H9 (cell line): ENCODE results near the gene AMBRA1. TPM values are rescaled to one million over a fixed set of nuclear protein-coding genes. Genes with fewer than 3 reads are reported as not detected.

ENCODE experiments used
- DNase-seq: peaks from one replicate; pipeline ENCODE4 v3.0.0-alpha.2; 2017
- H2AFZ ChIP-seq: one replicate; pipeline ENCODE4 v1.6.1; 2013; ENCODE audit warnings: mild to moderate bottlenecking, low read length, control low read depth, moderate library complexity
- H2AK5ac ChIP-seq: 2 replicates; pipeline ENCODE4 v1.6.1; 2013; ENCODE audit warnings: low read length, control low read depth, mixed read lengths; ENCODE audit not compliant: insufficient read length
- H2BK120ac ChIP-seq: one replicate; pipeline ENCODE4 v1.6.1; 2013; ENCODE audit warnings: low read depth, mild to moderate bottlenecking, low read length, control low read depth, inconsistent platforms; ENCODE audit not compliant: poor library complexity, severe bottlenecking
- H2BK12ac ChIP-seq: 2 replicates; pipeline ENCODE4 v1.6.1; 2013; ENCODE audit warnings: low read length, control low read depth, mixed read lengths, low read depth; ENCODE audit not compliant: insufficient read length
- H2BK15ac ChIP-seq: 2 replicates; pipeline ENCODE4 v1.6.1; 2013; ENCODE audit warnings: low read depth, low read length, control low read depth
- H2BK20ac ChIP-seq: one replicate; pipeline ENCODE4 v1.6.1; 2013; ENCODE audit warnings: low read depth, mild to moderate bottlenecking, low read length, control low read depth, inconsistent platforms; ENCODE audit not compliant: poor library complexity, severe bottlenecking
- H2BK5ac ChIP-seq: 2 replicates; pipeline ENCODE4 v1.6.1; 2013; ENCODE audit warnings: low read length, control low read depth, mixed read lengths; ENCODE audit not compliant: insufficient read length
- H3K14ac ChIP-seq: 2 replicates; pipeline ENCODE4 v1.6.1; 2013; ENCODE audit warnings: low read length, control low read depth; ENCODE audit not compliant: insufficient read depth
- H3K18ac ChIP-seq: 2 replicates; pipeline ENCODE4 v1.6.1; 2013; ENCODE audit warnings: low read depth, mild to moderate bottlenecking, mixed read lengths, low read length, control low read depth; ENCODE audit not compliant: insufficient read length
- H3K23ac ChIP-seq: 2 replicates; pipeline ENCODE4 v1.6.1; 2013; ENCODE audit warnings: low read length, control low read depth, mixed read lengths, low read depth; ENCODE audit not compliant: insufficient read length
- H3K23me2 ChIP-seq: 2 replicates; pipeline ENCODE4 v1.6.1; 2013; ENCODE audit warnings: low read depth, mild to moderate bottlenecking, mixed read lengths, low read length, control low read depth; ENCODE audit not compliant: insufficient read length, poor library complexity, severe bottlenecking
- H3K27ac ChIP-seq: 2 replicates; pipeline ENCODE4 v1.5.1; 2013; ENCODE audit warnings: low read length, control low read depth, mixed read lengths, low read depth; ENCODE audit not compliant: insufficient read length
- H3K27me3 ChIP-seq: 2 replicates; pipeline ENCODE4 v1.6.1; 2013; ENCODE audit warnings: low read length, control low read depth, inconsistent platforms; ENCODE audit not compliant: insufficient read depth
- H3K4ac ChIP-seq: 2 replicates; pipeline ENCODE4 v1.6.1; 2013; ENCODE audit warnings: low read depth, mild to moderate bottlenecking, control low read depth, inconsistent platforms, low read length, moderate library complexity
- H3K4me1 ChIP-seq: 2 replicates; pipeline ENCODE4 v1.6.1; 2013; ENCODE audit warnings: low read length, control low read depth, inconsistent platforms; ENCODE audit not compliant: insufficient read depth
- H3K4me2 ChIP-seq: 2 replicates; pipeline ENCODE4 v1.6.1; 2013; ENCODE audit warnings: low read length, control low read depth, mixed read lengths; ENCODE audit not compliant: insufficient read length, insufficient read depth
- H3K56ac ChIP-seq: 2 replicates; pipeline ENCODE4 v1.6.1; 2013; ENCODE audit warnings: low read depth, mild to moderate bottlenecking, mixed read lengths, low read length, control low read depth; ENCODE audit not compliant: insufficient read length
- H3K79me1 ChIP-seq: 2 replicates; pipeline ENCODE4 v1.6.1; 2013; ENCODE audit warnings: low read depth, mild to moderate bottlenecking, moderate library complexity, low read length, control low read depth, inconsistent platforms; ENCODE audit not compliant: insufficient read depth, poor library complexity, severe bottlenecking
- H3K79me2 ChIP-seq: 2 replicates; pipeline ENCODE4 v1.6.1; 2013; ENCODE audit warnings: low read length, control low read depth, inconsistent platforms; ENCODE audit not compliant: insufficient read depth
- H3K9ac ChIP-seq: 2 replicates; pipeline ENCODE4 v1.6.1; 2013; ENCODE audit warnings: low read length, control low read depth, mixed read lengths; ENCODE audit not compliant: insufficient read length; ENCODE audit errors: extremely low read depth
- H3K9me3 ChIP-seq: one replicate; pipeline ENCODE4 v1.6.1; 2013; ENCODE audit warnings: low read depth, low read length, inconsistent platforms; ENCODE audit not compliant: control insufficient read depth
- H3T11ph ChIP-seq: one replicate; pipeline ENCODE4 v1.6.1; 2013; ENCODE audit warnings: mild to moderate bottlenecking, low read length, control low read depth, inconsistent platforms
- H4K20me1 ChIP-seq: one replicate; pipeline ENCODE4 v1.6.1; 2013; ENCODE audit not compliant: control insufficient read depth, insufficient read length, insufficient read depth
- H4K5ac ChIP-seq: 2 replicates; pipeline ENCODE4 v1.6.1; 2013; ENCODE audit warnings: low read depth, mild to moderate bottlenecking, mixed read lengths, low read length, control low read depth; ENCODE audit not compliant: insufficient read length
- H4K8ac ChIP-seq: replicated peaks from 2 replicates; pipeline ENCODE4 v1.6.1; 2013; ENCODE audit warnings: low read length, control low read depth, mixed read lengths, low read depth; ENCODE audit not compliant: insufficient read length
- H4K91ac ChIP-seq: 2 replicates; pipeline ENCODE4 v1.6.1; 2013; ENCODE audit warnings: low read depth, mild to moderate bottlenecking, moderate library complexity, mixed read lengths, low read length, control low read depth; ENCODE audit not compliant: insufficient read length
- H3K27ac Mint-ChIP-seq, 3 experiments: 2 replicates in 2 of 3; 3 replicates in 1 of 3; pipeline ENCODE4 v1.8.0; 2020 to 2021; ENCODE audit warnings: mixed read lengths in 3 of 3, mild to moderate bottlenecking in 1 of 3, moderate library complexity in 1 of 3
- H3K27me3 Mint-ChIP-seq: 2 replicates; pipeline ENCODE4 v1.8.0; 2021; ENCODE audit warnings: low read depth, mild to moderate bottlenecking, moderate library complexity, mixed read lengths
- H3K36me3 Mint-ChIP-seq, 3 experiments: 2 replicates in 2 of 3; 3 replicates in 1 of 3; pipeline ENCODE4 v1.8.0; 2020 to 2021; ENCODE audit warnings: low read depth in 3 of 3, mixed read lengths in 3 of 3; ENCODE audit not compliant: insufficient read depth in 1 of 3
- H3K4me1 Mint-ChIP-seq, 2 experiments: 2 replicates each; pipeline ENCODE4 v1.8.0; 2020; ENCODE audit warnings: mixed read lengths in 2 of 2
- H3K4me3 Mint-ChIP-seq, 2 experiments: 2 replicates in 1 of 2; 3 replicates in 1 of 2; pipeline ENCODE4 v1.8.0; 2020 to 2021; ENCODE audit warnings: mild to moderate bottlenecking in 2 of 2, mixed read lengths in 2 of 2, moderate library complexity in 1 of 2
- H3K9me3 Mint-ChIP-seq, 2 experiments: 2 replicates in 1 of 2; 3 replicates in 1 of 2; pipeline ENCODE4 v1.8.0; 2020; ENCODE audit warnings: mild to moderate bottlenecking in 2 of 2, mixed read lengths in 2 of 2, moderate library complexity in 1 of 2
- CTCF ChIP-seq: fragments of 200-600 bp; sonication (generic); conservative IDR thresholded peaks from 3 replicates; pipeline ENCODE4 v1.8.0; 2021; ENCODE audit warnings: antibody characterized with exemption, mild to moderate bottlenecking
- WGBS: extraction: QIAGEN DNeasy Blood & Tissue Kit; methylation state at CpG from one replicate; pipeline ENCODE4 v1.1.7; 2013; ENCODE audit warnings: missing lambda C conversion rate, low lambda C conversion rate, mixed read lengths; ENCODE audit not compliant: insufficient read length; ENCODE audit errors: extremely low coverage; 5-methylcytosine and 5-hydroxymethylcytosine counted together
- total RNA-seq: library from RNA; stranded (reverse); gene quantifications from 2 replicates; pipeline ENCODE4 v1.2.1, GENCODE V29; 2021

The AMBRA1 gene
- total RNA-seq, 1 experiment from 2014 or later = 37.5 TPM

GRCh38 chr11:46513934-46514342 is 79.9 kb downstream of the AMBRA1 start:
- Mint-ChIP-seq H3K4me1 (peaks cover 32 to 35% of the 10 kb centered on the region in 2 experiments), H3K9me3 (no peaks in the 10 kb centered on the region), H3K4me3 (no peak overlapping the region), H3K27me3 (no peaks in the 10 kb centered on the region), H3K27ac (peak overlapping the region in 1 of 3 experiments; percentile 41; a peak in 2 of 7 replicates), H3K36me3 (peaks cover 0 to 2% (median 0%) of the 10 kb centered on the region in 3 experiments; a peak in 1 of 7 replicates)
- H3K14ac ChIP-seq = no peak overlapping the region
- no peaks in the 10 kb centered on the region for H3K27me3 ChIP-seq
- no peak overlapping the region for H2BK15ac ChIP-seq
- no peak overlapping the region for H3K27ac ChIP-seq
- WGBS = no CpG with 5 or more reads among the region's 3 CpGs
- H3K4me1 ChIP-seq = peaks cover 3% of the 10 kb centered on the region
- no peak overlapping the region for H3K23ac ChIP-seq
- H3K4me2 ChIP-seq = no peak overlapping the region
- no peaks in the 10 kb centered on the region for H3K79me1 ChIP-seq
- H3T11ph ChIP-seq = no peak overlapping the region
- H2BK5ac ChIP-seq = no peak overlapping the region
- H4K91ac ChIP-seq = no peak overlapping the region
- no peak overlapping the region for H2BK12ac ChIP-seq
- H3K79me2 ChIP-seq = no peaks in the 10 kb centered on the region
- H2BK20ac ChIP-seq = no peak overlapping the region
- no peak overlapping the region for H3K18ac ChIP-seq
- TF ChIP-seq CTCF = no peak
- no peaks in the 10 kb centered on the region for H3K23me2 ChIP-seq
- no peak overlapping the region for H3K56ac ChIP-seq
- no peaks in the 10 kb centered on the region for H4K20me1 ChIP-seq
- no peak overlapping the region for H4K8ac ChIP-seq
- no peak overlapping the region for H4K5ac ChIP-seq
- DNase-seq = no peak
- H3K9me3 ChIP-seq = no peaks in the 10 kb centered on the region
- H3K4ac ChIP-seq = no peak overlapping the region
- no peak overlapping the region for H2AK5ac ChIP-seq
- H2BK120ac ChIP-seq = no peak overlapping the region
- H3K9ac ChIP-seq = no peak overlapping the region
- H2AFZ ChIP-seq = no peak overlapping the region
